Measurements from ENCODE around the gene PDS5B. TPM values are rescaled to one million over a fixed set of nuclear protein-coding genes. Genes with fewer than 3 reads are reported as not detected.

Gene PDS5B
- total RNA-seq, 1 donor from 2014 or later = 59.2 TPM

DNA sequence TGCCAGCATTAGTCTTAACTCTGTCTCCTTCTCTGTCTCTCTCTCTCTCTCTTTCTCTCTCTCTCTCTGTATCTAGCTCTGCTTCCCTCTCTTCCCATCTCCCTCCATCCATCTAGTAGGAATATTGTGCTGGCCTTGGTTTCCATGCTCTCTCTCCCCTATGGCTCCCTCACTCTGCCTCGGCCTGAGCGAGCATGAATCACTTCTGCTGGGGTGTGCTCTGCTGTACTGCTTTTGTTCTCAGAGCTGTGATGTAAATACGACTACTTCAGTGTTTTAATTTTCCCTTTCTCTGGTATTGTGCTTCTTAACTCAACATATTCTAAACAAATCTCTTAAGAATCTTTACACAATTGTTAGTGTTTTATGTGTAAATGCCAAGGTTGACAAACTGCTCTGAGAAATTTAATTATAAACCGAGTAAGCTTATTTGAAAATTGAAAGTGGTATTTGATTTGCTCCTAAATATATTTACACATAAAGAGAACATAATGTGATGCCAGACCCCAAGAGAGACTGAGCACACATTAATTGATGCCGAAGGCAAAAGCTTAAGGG, 218.5 kb downstream of the PDS5B start:
- peaks cover 2% of the 10 kb centered on the region for H3K27me3 Mint-ChIP-seq (ENCODE audit: unreplicated experiment)

DNA sequence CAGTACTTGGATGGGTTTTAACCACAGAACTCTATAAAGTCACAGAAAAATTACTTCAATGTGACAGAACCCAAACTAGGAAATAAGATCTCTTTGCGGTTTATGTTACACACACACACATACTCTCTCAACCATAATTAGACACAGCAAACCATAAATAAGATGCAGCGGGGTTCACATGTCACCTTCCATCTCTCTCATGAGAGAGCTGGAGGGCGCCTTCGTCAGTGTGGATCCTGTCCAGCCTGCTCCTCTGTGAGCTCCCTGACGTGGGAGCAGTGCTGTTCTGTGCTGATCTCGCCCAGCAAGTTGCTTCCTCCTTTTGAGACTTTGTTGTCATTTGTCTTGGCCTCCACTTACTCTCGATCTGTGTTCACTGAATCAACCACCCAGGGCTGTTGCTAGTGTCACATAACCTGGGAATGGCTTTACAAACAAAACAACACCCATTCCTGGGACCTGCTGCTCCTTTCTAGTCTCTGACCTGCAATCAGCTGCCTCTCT, 225.1 kb downstream of the PDS5B start:
- TF ChIP-seq, protein P1, sequence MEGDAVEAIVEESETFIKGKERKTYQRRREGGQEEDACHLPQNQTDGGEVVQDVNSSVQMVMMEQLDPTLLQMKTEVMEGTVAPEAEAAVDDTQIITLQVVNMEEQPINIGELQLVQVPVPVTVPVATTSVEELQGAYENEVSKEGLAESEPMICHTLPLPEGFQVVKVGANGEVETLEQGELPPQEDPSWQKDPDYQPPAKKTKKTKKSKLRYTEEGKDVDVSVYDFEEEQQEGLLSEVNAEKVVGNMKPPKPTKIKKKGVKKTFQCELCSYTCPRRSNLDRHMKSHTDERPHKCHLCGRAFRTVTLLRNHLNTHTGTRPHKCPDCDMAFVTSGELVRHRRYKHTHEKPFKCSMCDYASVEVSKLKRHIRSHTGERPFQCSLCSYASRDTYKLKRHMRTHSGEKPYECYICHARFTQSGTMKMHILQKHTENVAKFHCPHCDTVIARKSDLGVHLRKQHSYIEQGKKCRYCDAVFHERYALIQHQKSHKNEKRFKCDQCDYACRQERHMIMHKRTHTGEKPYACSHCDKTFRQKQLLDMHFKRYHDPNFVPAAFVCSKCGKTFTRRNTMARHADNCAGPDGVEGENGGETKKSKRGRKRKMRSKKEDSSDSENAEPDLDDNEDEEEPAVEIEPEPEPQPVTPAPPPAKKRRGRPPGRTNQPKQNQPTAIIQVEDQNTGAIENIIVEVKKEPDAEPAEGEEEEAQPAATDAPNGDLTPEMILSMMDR (IDR thresholded peaks at IDR 0.05; ENCODE audit: partially characterized antibody, unreplicated experiment) = no peak
- Mint-ChIP-seq H3K9me3 (ENCODE audit: unreplicated experiment) (peaks cover 2% of the 10 kb centered on the region), H3K4me3 (ENCODE audit: unreplicated experiment) (no peak overlapping the region), H3K27me3 (ENCODE audit: unreplicated experiment) (peaks cover 2% of the 10 kb centered on the region), H3K4me1 (ENCODE audit: low read depth, unreplicated experiment) (no peaks in the 10 kb centered on the region), H3K36me3 (ENCODE audit: unreplicated experiment) (no peaks in the 10 kb centered on the region), H3K27ac (ENCODE audit: unreplicated experiment) (no peak overlapping the region)
- no peak for DNase-seq

More for the DNA sequence above, 218.5 kb downstream of the PDS5B start:
- peaks cover 4% of the 10 kb centered on the region for H3K36me3 Mint-ChIP-seq (ENCODE audit: unreplicated experiment)
- H3K27ac Mint-ChIP-seq (ENCODE audit: unreplicated experiment) = no peak overlapping the region
- H3K4me1 Mint-ChIP-seq (ENCODE audit: low read depth, unreplicated experiment) = no peaks in the 10 kb centered on the region
- TF ChIP-seq, protein P1 (IDR thresholded peaks at IDR 0.05; ENCODE audit: partially characterized antibody, unreplicated experiment) = no peak
- no peak for DNase-seq
- H3K4me3 Mint-ChIP-seq (ENCODE audit: unreplicated experiment) = no peak overlapping the region
- no peaks in the 10 kb centered on the region for H3K9me3 Mint-ChIP-seq (ENCODE audit: unreplicated experiment)

DNA sequence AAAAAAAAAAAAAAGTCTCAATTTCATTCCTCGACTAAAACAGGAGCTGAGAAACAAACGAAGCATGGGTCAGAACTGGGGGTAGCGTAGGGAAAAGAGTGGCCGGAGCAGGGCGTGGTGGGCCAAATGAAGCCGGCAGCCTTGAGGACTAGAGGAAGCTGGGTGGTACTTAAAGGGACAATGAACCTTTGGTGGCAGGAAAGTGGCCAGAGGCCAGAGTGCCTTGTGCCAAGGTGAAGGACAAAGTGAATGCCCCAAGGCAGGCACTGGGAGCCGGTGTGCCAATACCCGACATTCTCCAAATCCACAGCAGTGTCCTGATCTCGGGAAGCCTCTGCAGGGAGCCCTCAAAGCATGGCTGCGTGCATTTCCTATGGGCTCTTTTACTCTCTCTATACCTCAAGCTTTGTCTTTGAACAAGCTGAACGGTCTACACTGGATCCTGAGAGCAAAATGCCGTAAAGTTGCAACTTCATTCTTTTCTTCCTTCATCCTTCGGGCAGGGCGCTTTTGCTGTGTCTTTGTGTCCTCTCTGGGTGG, 235.0 kb downstream of the PDS5B start:
- Mint-ChIP-seq H3K9me3 (ENCODE audit: unreplicated experiment) (peaks cover 4% of the 10 kb centered on the region), H3K27ac (ENCODE audit: unreplicated experiment) (no peak overlapping the region), H3K36me3 (ENCODE audit: unreplicated experiment) (no peaks in the 10 kb centered on the region), H3K4me1 (ENCODE audit: low read depth, unreplicated experiment) (peaks cover 3% of the 10 kb centered on the region), H3K4me3 (ENCODE audit: unreplicated experiment) (no peak overlapping the region), H3K27me3 (ENCODE audit: unreplicated experiment) (no peaks in the 10 kb centered on the region)
- TF ChIP-seq, protein P1 (IDR thresholded peaks at IDR 0.05; ENCODE audit: partially characterized antibody, unreplicated experiment) = no peak
- DNase-seq = no peak

DNA sequence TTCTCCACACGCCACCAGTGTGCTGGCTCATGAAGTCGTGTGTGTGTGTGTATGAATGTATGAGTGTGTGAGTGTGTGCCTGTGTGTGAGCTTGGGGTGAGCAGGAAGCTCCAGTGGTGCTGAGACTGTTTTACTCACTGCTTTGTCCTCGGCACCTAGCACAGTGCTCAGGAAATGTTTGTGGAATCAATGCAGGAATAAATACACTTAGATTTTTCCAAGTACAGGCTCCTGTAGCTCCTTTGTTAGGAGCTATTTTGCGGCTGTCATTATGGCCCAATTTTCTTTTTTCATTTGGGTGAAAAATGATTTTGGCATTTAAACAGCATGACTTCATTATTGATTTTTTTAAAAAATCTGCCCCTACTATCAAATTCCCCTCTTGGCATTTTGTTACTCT, 236.5 kb downstream of the PDS5B start:
- Mint-ChIP-seq H3K27me3 (ENCODE audit: unreplicated experiment) (no peaks in the 10 kb centered on the region), H3K9me3 (ENCODE audit: unreplicated experiment) (peaks cover 4% of the 10 kb centered on the region), H3K4me1 (ENCODE audit: low read depth, unreplicated experiment) (peaks cover 3% of the 10 kb centered on the region), H3K27ac (ENCODE audit: unreplicated experiment) (no peak overlapping the region), H3K4me3 (ENCODE audit: unreplicated experiment) (no peak overlapping the region), H3K36me3 (ENCODE audit: unreplicated experiment) (peaks cover 4% of the 10 kb centered on the region)
- TF ChIP-seq, protein P1 (IDR thresholded peaks at IDR 0.05; ENCODE audit: partially characterized antibody, unreplicated experiment) = no peak
- no peak for DNase-seq

DNA sequence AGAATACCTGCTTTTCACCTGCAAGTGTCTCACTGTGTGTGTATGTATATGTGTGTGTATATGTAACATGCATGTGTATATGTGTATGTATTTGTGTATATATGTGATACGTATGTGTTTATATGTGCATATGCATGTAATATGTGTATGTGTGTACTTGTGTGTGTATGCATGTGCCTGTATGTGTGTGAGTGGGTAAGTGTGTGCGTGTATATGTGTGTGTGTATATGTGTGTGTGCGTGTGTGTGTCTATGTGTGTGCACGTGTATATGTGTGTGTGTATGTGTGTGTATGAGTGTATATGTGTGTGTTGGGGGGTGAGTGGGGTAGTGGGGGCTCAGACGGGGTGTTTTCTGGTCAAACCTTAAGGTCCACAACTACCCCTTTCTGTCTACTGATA, 237.3 kb downstream of the PDS5B start:
- peaks cover 4% of the 10 kb centered on the region for H3K36me3 Mint-ChIP-seq (ENCODE audit: unreplicated experiment)

More for the DNA sequence above, 237.3 kb downstream of the PDS5B start:
- H3K9me3 Mint-ChIP-seq (ENCODE audit: unreplicated experiment) = peaks cover 4% of the 10 kb centered on the region
- TF ChIP-seq, protein P1 (IDR thresholded peaks at IDR 0.05; ENCODE audit: partially characterized antibody, unreplicated experiment) = no peak
- no peaks in the 10 kb centered on the region for H3K27me3 Mint-ChIP-seq (ENCODE audit: unreplicated experiment)
- peaks cover 3% of the 10 kb centered on the region for H3K4me1 Mint-ChIP-seq (ENCODE audit: low read depth, unreplicated experiment)
- no peak overlapping the region for H3K4me3 Mint-ChIP-seq (ENCODE audit: unreplicated experiment)
- DNase-seq = no peak
- no peak overlapping the region for H3K27ac Mint-ChIP-seq (ENCODE audit: unreplicated experiment)

Measured in glutamatergic neuron (in vitro differentiated cells).